ENCODE results near the gene HAT1.
A peak's percentile ranks its signal among the peaks of the same experiment; 100 is the strongest.
"Not testable (repeated sequence)": the region's sequence is repeated elsewhere in the genome, so short reads cannot be mapped to it uniquely, and the experiment has no call there.

The HAT1 gene

DNA sequence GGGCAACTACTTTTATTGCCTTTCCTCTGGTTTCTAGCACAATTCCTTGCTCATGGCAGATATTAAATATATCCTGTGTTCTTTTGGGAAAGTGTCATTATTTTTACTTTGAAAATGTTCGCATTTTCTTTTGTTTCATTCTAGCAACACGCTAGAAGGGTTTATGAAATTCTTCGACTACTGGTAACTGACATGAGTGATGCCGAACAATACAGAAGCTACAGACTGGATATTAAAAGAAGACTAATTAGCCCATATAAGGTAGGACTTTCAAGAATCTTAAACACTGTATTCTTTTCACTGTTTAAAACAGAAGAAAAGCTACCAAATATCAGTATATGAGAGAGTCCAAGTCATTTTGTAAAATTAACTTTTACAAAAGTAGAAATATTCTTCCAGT lies 56.8 kb downstream of the HAT1 start:
- TF ChIP-seq, protein P1, sequence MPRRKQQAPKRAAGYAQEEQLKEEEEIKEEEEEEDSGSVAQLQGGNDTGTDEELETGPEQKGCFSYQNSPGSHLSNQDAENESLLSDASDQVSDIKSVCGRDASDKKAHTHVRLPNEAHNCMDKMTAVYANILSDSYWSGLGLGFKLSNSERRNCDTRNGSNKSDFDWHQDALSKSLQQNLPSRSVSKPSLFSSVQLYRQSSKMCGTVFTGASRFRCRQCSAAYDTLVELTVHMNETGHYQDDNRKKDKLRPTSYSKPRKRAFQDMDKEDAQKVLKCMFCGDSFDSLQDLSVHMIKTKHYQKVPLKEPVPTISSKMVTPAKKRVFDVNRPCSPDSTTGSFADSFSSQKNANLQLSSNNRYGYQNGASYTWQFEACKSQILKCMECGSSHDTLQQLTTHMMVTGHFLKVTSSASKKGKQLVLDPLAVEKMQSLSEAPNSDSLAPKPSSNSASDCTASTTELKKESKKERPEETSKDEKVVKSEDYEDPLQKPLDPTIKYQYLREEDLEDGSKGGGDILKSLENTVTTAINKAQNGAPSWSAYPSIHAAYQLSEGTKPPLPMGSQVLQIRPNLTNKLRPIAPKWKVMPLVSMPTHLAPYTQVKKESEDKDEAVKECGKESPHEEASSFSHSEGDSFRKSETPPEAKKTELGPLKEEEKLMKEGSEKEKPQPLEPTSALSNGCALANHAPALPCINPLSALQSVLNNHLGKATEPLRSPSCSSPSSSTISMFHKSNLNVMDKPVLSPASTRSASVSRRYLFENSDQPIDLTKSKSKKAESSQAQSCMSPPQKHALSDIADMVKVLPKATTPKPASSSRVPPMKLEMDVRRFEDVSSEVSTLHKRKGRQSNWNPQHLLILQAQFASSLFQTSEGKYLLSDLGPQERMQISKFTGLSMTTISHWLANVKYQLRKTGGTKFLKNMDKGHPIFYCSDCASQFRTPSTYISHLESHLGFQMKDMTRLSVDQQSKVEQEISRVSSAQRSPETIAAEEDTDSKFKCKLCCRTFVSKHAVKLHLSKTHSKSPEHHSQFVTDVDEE (CRISPR knock-in tag; IDR thresholded peaks at IDR 0.05) = no peak
- TF ChIP-seq ZNF70 (CRISPR knock-in tag; IDR thresholded peaks at IDR 0.05) (no peak), PATZ1 (CRISPR knock-in tag; IDR thresholded peaks at IDR 0.05; ENCODE audit: borderline replicate concordance) (no peak), RARB (CRISPR knock-in tag; IDR thresholded peaks at IDR 0.05) (no peak), ZFP3 (CRISPR knock-in tag; IDR thresholded peaks at IDR 0.05) (no peak)
- ATAC-seq = no peak

DNA sequence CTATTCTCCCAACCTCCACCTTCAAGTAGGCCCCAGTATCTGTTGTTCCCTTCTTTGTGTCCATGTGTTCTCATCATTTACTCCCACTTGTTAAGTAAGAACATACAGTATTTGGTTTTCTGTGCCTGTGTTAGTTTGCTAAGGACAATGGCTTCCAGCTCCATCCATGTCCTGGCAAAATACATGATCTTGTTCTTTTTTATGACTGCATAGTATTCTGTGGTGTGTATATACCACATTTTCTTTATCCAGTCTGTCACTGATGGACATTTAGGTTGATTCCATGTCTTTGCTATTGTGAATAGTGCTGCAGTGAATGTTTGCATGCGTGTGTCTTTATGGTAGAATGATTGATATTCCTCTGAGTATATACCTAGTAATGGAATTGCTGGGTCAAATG lies 61.7 kb downstream of the HAT1 start:
- ATAC-seq = not testable (repeated sequence)

DNA sequence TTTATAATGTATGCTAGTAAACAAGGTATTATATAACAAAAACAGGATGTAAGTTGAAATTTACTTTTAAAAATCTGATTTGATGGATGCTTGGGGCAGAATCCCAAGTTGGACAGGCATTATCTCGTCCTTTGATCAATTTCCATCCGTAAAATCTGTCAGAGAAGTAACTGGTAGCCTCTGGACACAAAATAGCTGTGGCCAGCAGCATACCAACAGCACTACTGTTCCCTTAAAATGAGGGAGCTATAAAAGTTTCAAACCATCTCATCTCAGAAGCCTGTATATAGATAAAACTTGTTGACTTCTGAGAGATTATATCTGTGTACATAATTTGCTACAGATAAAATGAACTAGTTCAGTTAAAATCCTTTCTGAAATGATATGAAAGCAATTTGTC lies 62.8 kb downstream of the HAT1 start:
- ATAC-seq = 0 out of 3 replicates have a peak, but pooled peaks have one; percentile 30
- TF ChIP-seq TCF4 (CRISPR knock-in tag; IDR thresholded peaks at IDR 0.05; ENCODE audit: borderline replicate concordance) (no peak), CSRNP3 (CRISPR knock-in tag; IDR thresholded peaks at IDR 0.05) (no peak), ZFP30 (CRISPR knock-in tag; IDR thresholded peaks at IDR 0.05) (no peak), PATZ1 (CRISPR knock-in tag; IDR thresholded peaks at IDR 0.05; ENCODE audit: borderline replicate concordance) (no peak), CSDC2 (CRISPR knock-in tag; IDR thresholded peaks at IDR 0.05) (no peak), ISL1 (CRISPR knock-in tag; IDR thresholded peaks at IDR 0.05) (no peak), CREB5 (CRISPR knock-in tag; IDR thresholded peaks at IDR 0.05; ENCODE audit: low read depth) (no peak), BACH2 (CRISPR knock-in tag; IDR thresholded peaks at IDR 0.05; ENCODE audit: borderline replicate concordance) (no peak), RARB (CRISPR knock-in tag; IDR thresholded peaks at IDR 0.05) (no peak), PPARA (CRISPR knock-in tag; IDR thresholded peaks at IDR 0.05; ENCODE audit: borderline replicate concordance) (no peak), ZC3H10 (CRISPR knock-in tag; IDR thresholded peaks at IDR 0.05) (no peak), ESRRG (CRISPR knock-in tag; IDR thresholded peaks at IDR 0.05) (no peak)
- TF ChIP-seq, protein P2, sequence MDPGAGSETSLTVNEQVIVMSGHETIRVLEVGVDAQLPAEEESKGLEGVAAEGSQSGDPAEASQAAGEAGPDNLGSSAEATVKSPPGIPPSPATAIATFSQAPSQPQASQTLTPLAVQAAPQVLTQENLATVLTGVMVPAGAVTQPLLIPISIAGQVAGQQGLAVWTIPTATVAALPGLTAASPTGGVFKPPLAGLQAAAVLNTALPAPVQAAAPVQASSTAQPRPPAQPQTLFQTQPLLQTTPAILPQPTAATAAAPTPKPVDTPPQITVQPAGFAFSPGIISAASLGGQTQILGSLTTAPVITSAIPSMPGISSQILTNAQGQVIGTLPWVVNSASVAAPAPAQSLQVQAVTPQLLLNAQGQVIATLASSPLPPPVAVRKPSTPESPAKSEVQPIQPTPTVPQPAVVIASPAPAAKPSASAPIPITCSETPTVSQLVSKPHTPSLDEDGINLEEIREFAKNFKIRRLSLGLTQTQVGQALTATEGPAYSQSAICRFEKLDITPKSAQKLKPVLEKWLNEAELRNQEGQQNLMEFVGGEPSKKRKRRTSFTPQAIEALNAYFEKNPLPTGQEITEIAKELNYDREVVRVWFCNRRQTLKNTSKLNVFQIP (CRISPR knock-in tag; IDR thresholded peaks at IDR 0.05; ENCODE audit: borderline replicate concordance, low read depth) = no peak

DNA sequence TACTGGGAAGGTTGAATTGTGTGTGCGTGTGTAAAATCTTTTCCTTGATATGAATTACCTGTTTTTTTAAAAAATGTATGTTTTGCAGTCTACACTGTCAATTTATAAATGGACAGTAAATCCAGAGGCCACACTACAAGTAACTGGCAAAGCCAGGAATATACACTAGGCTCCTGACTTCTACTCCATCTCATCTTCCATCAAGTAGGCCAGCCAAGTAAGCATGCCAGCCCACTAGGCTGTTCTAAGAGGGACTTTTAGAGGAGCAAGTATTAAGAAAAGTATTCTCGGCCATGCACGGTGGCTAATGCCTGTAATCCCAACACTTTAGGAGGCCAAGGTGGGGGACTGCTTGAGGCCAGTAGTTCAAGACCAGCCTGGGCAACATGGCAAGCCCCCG lies 64.5 kb downstream of the HAT1 start:
- no peak for ATAC-seq
- TF ChIP-seq PPARA (CRISPR knock-in tag; IDR thresholded peaks at IDR 0.05; ENCODE audit: borderline replicate concordance) (no peak), ZC3H10 (CRISPR knock-in tag; IDR thresholded peaks at IDR 0.05) (no peak)
